Femur (tissue), 1 donor: ENCODE data around the gene GRK5.

Experiments
- DNase-seq: peaks from one replicate; pipeline ENCODE4 v3.0.0-alpha.2; 2017

GRK5 gene

DNA sequence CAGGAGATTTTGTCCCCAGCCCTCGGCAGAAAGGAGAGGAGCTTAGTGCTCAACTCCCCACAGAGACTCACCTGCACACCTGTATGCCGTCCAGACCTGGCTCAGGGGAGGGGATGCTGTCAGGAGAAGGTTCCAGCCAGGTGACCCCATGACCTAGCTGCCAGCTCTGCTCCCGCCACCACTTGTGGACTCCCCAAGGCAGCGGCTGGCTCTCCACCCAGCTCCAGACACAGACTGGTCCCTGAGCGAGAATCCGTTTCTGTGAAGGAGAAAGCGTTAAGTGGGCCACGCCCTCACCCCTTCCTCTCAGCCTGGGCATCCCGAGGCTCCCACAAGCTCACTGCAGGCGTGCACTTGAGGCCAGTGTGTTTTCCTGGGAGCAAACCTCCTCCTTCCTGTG is 258.7 kb downstream of the GRK5 start:
- peak; percentile 17 for DNase-seq

DNA sequence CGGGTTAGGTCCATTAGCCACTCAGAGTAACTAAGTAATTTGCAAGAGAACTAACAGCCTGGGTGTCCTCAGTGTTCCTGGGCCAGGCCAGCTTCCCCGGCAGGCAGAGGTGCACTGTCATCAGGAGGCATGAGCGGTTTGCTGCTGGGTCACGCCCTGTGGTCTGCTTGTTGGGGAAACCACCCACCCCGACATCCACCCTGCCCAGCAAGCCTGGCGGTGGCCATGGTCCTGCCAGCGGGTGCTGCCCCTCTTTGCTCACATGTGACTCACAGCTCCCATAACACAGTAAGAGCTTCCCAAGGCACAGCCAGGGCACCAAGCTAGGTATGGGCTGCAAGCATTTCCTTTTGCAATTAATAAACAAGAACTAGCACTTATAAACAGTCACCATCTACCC is 259.3 kb downstream of the GRK5 start:
- DNase-seq = peak; percentile 50

DNA sequence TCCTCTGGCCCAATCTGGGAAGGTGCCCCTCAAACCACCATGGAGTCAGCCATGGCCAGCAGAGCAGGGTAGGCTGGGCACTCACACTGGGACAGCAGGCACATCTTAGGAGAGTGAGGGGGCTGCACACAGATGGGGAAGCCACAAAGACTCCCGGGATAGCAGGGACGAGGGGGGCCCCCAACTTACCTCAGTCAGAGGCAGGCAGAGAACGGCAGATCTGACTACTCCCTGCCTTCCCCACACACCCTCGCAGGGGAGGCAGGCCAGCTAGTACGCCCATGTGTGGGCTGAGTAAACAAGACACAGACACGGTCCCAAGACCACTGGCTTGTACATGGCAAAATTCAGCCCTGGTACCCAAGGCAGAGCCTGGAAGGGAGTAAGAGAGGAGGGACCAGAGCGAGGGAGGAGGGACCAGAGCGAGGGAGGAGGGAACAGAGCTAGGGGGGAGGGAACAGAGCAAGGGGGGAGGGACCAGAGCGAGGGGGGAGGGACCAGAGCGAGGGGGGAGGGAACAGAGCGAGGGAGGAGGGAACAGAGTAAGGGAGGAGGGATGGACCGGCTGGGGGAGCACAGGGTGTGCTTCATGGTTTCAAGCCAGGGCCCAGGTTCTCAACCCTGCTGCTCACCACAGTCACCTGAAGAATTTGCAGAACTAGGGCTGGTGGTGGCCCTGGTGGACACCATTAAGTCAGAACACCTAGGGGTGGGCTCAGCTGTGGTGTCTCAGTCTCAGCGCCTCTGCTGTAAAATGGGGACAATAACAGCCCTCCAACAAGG is 261.4 kb downstream of the GRK5 start:
- no peak for DNase-seq

DNA sequence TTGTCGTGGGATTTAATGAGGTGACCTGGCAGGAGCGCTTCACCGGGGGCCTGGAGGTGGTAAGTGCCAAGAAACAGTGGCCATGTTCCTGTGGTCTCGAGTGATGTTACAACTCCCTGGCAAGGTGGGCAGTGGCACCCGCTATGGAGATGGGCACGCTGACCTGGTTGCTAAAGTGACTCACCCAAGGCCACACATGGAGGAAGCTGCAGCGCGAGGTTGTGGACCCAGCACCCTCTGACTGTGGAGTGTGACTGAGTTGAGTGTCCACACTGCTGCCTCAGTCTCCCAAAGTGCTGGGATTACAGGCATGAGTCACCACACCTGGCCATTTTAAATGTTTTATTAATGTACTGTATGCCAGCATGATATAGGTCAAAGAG is 261.9 kb downstream of the GRK5 start:
- DNase-seq = no peak

DNA sequence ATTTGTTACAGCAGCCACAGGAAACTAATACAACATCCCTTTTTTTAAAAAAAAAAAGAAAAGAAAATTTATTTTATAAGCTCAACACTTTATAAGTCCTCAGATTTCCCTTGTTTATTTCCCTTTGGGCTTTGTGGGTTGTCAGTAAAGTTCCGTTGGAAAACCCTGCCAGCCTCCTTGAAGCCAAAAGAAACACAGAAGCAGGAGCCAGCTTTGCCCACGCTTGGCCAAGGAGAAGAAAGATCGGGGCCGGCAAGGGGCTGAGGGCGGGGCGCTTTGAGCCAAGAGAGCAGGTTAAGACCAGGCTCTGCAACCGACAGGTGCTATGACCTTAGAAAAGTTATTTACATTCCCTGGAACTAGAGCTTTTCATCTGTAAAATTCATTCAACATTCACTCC is 262.5 kb downstream of the GRK5 start:
- DNase-seq = peak; percentile 17

DNA sequence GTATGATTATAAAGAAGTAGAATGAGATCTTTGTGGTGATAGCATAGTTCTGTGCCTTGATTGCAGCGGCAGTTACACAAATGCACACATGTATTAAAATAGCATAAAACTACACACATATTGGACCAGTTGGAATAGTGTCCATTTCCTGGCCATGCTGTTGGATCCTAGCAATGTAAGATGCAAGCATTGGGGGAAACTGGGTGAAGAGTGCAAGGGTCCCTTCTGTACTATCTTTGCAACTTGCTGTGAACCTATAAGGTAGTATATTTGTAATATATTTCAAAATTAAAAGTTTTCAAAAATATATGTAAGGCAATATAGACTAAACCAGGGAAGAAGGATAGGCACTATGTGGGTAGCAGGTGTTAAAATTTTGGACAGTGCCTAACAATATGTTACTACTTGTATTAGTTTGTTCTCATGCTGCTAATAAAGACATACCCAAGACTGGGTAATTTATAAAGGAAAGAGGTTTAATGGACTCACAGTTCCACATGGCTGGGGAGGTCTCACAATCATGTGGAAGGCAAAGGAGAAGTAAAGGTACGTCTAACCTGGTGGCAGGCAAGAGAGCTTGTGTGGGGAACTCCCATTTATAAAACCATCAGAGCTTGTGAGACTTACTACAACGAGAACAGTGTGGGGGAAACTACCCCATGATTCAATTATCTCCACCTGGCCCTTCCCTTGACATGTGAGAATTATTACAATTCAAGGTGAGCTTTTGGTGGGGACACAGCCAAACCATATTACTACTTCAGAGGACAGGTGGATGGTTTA is 263.7 kb downstream of the GRK5 start:
- DNase-seq = no peak

DNA sequence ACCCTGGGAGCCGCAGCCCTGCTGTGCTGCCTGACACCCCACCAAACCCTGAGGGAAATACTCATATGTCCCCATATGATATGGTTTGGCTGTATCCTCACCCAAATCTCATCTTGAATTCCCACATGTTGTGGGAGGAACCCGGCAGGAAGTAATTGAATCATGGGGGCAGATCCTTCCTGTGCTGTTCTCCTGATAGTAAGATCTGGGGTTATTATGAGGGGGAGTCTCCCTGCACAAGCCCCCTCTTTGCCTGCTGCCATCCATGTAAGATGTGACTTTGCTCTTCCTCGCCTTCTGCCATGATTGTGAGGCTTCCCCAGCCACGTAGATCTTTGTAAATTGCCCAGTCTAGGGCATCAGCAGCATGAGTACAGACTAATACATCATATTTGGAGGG is 266.4 kb downstream of the GRK5 start:
- DNase-seq = no peak

DNA sequence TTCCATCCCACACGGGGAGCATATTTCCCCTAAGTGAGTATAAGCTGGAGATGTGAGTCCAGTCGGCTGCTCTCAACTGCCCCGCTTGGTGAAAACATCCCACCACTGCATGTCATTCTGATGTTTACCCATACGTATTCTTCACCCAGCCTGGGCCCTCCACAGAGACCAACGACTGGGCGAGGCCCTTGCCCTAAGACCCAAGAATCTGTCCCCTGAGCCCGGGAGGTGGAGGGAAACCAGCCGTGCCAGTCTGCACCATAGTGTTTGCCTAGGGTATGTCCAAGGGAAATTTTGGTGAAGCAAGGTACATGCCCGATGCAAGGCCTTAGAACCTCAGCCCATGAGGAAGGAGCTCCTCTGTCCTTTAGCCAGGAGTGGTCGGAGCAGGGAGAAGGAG is 267.2 kb downstream of the GRK5 start:
- DNase-seq = no peak

DNA sequence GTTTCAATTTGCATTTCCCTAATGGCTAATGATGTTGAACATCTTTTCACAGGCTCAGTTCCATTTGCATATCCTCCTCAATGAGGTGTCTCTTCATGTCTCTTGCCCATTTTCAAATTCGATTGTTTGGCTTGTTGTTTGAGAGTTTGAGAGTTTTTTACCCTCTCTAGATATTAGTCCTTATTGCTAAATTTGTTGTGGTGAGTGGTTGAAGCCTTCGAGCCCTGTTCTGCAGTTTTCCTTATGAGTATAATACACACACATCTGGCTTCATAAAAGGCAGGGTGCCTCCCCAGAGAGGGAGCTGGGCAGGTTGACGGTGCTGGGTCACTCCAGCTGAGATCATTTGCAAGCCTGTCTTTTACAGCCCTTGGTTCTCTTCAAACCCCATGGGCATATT is 270.1 kb downstream of the GRK5 start:
- DNase-seq = no peak

DNA sequence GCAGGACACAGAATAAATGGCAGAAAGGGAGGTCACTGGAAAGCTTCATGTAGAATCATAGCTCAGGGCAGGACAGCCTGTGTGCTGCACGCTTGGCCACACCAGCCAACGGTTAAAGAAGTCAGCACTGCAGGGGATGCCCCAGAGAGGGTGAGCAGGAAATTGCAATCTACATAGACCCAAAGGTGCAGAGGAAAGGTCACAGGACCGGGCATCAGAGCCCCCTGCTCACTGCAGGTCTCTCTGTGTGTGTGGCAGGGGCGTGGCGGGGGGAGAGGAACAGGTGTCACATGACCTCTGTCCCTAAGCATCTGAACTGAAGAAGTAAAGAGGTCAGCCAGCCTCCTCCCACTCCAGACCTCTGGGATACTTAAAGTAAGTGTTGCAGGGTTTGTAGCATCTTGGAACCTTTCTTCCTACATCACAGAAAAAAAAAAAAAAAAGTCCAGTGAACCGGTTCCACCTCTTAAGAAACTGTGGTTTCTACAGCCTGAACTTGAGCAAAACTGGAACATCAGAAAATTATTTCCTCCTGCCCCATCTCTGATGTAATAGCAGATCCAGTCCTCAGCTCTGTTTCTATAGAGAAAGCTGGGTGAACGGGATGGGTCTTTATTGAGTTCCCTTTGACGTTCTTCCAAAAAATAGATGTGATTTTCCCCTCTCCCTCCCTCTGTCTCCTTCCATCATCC is 270.9 kb downstream of the GRK5 start:
- no peak for DNase-seq

DNA sequence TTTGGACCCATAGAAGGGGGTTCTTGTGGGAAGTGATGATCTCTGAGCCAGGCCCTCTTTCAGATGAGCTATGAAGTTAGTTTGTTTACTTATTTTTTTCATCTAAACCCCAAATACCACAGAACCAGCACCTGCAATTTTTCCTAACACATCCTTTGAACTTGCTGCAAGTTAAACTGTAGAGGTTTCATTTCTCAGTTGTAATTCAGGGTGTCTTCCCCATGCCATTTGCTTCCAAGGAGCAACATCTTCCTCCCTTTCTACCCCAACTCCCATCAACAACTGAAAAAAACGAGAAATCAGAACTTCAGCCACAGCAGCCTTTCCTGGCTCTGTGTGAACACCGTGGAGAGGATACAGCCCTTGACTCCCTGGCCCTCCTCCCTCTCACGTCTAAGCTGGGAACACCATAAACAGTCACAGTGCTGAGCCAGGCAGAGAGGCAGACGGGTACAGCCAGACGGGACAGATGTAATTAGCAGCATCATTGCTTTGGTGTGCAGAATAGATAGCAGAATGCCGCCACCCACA is 271.5 kb downstream of the GRK5 start:
- DNase-seq = no peak

DNA sequence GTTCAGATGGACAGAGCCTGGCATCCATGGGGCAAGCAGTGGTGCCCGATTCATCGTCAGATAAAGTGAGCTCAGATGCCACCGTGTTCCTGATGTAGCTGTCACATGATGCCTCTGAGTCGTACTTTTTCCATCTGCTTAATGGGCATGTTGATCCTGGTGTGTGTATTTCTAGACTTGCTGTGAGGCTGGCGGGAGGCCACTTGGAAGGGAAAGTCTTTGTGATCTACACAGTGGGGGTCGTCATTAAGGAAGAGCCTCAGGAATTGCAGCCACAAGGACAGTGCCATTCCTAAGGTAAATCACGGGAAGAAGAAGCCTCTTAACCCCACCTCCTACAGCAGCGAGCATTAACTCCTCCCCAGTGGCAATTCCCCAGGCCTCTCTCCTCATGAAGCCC is 272.2 kb downstream of the GRK5 start:
- no peak for DNase-seq

DNA sequence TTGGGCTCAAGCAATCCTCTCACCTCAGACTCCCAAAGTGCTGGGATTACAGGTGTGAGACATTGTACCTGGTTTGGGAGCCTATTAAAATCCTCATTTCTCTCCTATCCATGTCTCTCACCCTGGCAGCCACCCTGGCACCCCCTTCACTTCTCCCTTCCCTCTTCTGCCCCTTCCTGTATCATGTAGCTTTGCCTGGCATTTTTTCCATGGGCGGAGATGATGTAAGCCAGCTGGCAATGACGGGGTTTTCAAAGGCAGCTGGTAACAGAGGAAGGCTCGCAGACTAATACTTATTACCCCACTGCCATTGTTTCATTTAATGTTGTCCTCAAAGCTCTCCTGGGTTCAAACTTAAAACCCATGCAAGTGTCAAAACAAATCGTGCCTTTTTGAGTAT is 273.3 kb downstream of the GRK5 start:
- DNase-seq = peak; percentile 68

DNA sequence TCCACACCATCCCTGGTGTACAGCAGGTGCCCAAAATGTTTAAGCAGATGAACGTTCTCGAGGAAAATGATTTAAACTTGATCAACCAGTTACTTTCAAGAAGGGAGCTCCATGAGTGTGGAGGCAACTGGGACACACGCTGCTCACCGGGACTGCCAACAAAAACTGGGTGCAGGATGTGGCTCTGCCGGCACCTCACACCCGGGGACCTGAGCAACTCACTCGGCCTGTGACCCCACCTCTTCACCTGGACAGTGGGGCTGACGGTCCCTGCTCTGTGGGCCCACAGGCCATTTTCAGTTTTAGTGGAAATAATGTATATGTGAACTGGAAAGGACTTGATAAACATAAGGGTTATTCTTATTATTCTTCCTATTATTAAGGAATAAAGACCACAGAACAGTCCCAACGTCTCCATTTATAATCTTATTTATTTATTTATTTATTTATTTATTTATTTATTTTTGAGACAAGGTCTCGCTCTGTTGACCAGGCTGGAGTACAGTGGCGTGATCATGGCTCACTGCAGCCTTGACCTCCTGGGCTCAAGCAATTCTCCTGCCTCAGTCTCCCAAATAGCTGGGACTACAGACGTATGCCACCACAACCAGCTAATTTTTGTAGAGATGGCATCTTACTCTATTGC is 274.5 kb downstream of the GRK5 start:
- DNase-seq = no peak

DNA sequence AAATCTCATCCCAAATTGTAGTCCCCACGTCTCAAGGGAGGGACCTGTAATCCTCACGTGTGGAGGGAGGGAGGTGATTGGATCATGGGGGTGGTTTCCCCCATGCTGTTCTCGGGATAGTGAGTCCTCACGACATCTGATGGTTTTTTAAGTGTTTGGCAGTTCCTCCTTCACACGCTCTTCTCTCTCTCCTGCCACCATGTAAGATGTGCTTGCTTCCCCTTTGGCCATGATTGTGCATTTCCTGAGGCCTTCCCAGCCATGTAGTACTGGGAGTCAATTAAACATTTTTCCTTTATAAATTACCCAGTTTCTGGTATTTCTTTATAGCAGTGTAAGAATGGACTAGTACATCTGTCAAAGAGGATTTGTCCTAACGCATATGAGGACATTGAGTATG is 275.6 kb downstream of the GRK5 start:
- no peak for DNase-seq

DNA sequence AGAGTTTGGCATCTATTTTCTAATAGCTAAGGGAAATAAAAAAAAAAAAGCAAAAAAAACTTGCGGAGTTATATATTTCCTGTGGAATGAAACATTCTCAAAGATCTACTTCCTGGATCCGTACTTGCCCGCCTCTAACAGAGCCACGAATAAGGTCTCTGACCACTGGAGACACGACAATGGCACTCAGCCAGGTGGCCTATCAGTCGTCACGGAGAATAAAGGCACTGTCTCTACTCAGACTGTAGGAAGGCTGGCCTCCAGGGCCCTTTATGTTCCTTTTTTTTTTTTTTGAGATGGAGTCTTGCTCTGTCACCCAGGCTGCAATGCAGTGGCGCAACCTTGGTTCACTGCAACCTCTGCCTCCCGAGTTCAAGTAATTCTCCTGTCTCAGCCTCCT is 276.5 kb downstream of the GRK5 start:
- no peak for DNase-seq

DNA sequence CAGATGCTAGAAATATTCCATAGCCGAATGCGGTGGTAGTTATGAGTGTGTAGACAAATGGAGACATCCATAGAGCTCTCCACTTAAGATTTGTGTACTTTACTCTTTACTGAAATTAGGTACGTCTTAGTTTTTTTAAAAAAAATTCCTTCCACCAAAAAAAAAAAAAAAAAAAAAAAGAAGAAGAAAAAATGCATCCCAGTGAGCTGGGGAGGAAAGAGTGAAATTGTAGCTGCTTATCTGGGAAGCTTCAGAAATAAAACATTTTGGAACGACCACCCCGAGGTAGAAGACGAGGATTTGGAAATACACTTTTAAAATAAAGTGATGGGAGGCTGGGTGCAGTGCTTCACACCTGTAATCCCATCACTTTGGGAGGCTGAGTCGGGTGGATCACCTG is 281.3 kb downstream of the GRK5 start:
- DNase-seq = no peak

DNA sequence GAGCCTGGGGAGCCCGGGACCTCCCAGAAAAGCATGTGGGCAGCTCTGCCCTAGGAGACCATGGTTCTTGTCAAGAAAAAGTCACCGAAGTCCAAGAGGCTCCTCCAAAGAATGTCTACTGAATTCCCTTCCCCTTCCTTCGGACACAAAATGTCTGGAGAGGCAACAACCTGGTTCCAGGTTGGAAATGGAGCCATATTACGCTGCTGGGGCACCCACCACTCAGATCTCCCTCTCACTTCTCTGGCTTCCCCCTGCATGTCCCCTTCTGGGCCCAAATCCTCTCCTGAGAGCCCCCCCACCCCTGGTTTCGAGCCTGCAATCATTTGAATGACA is 282.6 kb downstream of the GRK5 start:
- no peak for DNase-seq

DNA sequence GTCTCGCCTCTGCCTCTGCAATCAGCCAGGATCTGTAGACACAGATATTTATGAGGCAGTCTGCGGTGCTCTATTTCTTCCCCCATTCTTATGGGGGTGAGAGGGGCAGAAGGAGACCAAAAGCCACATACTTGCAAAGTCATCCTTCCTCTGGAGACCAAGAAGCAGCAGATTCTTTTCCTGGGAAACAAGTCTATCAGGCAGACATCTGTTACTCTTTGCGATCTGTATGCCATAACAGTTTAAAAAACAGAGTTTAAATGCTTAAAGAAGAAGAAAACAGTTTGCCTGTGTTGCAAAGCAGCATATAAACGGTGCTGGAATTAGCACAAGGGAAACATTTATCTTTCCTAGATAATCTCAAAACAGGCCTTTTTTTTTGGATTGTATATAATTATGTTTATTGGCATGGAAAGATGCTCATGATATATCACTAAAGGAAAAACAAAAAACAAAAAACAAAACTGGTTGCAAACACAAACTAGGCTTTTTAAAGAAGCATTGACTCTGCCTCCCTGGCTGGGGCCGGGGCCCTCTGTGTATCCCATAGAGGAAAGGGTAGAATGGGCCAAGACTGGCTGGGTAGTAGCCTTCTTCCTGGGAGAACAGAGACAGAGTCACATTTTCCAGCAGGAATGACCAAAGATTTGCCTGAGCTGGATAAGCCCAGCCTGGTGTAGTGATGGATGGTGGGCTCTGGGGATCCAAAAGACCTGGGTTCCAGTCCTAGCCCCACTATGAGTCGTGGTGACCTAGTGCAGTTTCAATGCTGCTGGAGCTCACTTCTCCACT is 284.8 kb downstream of the GRK5 start:
- no peak for DNase-seq

DNA sequence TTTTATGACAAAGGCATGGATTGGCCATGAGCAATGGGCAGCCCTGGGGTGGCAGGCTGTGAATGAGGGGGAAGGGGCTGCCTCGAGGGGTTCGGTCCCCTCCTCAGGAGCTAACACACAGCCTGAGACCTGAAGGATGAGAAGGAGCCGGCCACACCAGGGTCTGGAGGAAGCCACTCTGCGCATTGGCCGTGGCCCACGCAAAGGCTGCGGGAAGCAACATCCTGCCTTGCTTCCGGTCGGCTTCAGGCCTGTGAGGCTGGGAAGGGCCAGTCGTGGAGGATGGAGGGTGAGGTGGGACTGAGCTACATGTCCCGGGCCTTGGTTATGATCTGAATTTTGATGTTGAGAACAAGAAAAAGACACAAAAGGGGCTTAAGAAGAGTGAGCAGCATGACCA is 285.8 kb downstream of the GRK5 start:
- no peak for DNase-seq

DNA sequence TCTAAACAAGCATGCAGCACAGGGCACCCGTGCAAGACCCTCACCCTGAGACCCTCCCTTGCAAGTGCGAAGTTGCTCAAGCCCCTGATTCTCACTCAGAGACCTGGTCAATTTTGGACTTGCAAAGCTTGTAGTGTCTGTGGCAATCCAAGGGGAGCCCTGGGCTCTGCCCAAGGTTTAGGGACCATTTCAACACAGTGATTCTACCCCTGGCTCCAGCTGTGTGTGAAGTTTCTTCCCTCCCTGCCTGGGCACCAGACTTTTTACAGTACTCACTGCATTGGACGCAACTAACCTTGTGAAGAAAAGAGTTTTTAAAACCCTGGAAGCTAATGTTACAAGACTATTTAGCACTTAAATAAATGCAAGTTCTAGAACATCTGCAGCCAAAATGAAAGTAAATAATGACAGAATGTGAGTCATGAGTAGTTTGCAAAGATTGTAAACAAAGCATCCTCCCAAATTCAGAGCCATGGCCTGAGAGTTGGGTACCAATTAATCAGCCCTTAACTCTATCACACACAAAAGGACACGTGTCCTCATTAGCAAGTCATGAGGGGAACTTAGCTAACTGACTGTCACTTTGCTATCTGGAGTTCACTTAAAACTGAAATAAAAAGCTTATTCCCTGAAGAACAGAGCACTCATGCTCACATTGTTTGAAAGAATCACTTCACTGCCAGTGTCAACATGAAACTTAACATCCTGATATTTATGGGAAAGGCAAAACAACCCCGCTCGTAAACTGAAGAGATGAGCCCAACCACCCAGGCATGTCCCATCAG is 287.1 kb downstream of the GRK5 start:
- no peak for DNase-seq
